PC-3 (cell line): ENCODE results near the gene IFITM5. TPM values are rescaled to one million over a fixed set of nuclear protein-coding genes. Genes with fewer than 3 reads are reported as not detected.

Experiments used
- ATAC-seq: fragments of 200-7000 bp; cut with Tn5 transposase; 2 replicates; pipeline ENCODE4 v1.9.1; 2020; ENCODE audit warnings: mild to moderate bottlenecking, moderate library complexity
- BruUV-seq: library from RNA; stranded (reverse); fragments of 400-500 nt; replicated peaks from 2 replicates; lab custom pipeline; 2021; lab: Mats Ljungman, UMichigan
- CTCF ChIA-PET: fragments of 300-600 bp; sonication (Branson Sonifier 250); formaldehyde crosslinking; loops from one replicate; lab custom pipeline; 2022; ENCODE audit warnings: antibody characterized with exemption; lab: Charles Lee
- POLR2A ChIA-PET: fragments of 300-600 bp; sonication (Branson Sonifier 250); formaldehyde crosslinking; loops from one replicate; lab custom pipeline; 2022; ENCODE audit warnings: antibody characterized with exemption; ENCODE audit not compliant: unreplicated experiment; lab: Charles Lee
- DNase-seq: peaks from one replicate; pipeline ENCODE4 v3.0.0-alpha.2; 2015
- H2AFZ ChIP-seq: fragments of 300-600 bp; sonication (generic); 2 replicates; pipeline ENCODE4 v1.6.0; 2016; ENCODE audit warnings: antibody characterized with exemption, low read length
- H3F3A ChIP-seq: fragments of 300-600 bp; sonication (generic); one replicate; pipeline ENCODE4 v1.6.0; 2017; ENCODE audit warnings: antibody characterized with exemption, low read length, control low read depth, mild to moderate bottlenecking; ENCODE audit not compliant: unreplicated experiment
- H3K27ac ChIP-seq: fragments of 300-600 bp; sonication (generic); 2 replicates; pipeline ENCODE4 v1.5.1; 2016; ENCODE audit warnings: mild to moderate bottlenecking, low read length
- H3K27me3 ChIP-seq: fragments of 300-600 bp; sonication (generic); 2 replicates; pipeline ENCODE4 v1.6.1; 2016; ENCODE audit warnings: low read length, mixed read lengths
- H3K36me3 ChIP-seq: fragments of 300-600 bp; sonication (generic); 2 replicates; pipeline ENCODE4 v1.6.1; 2016; ENCODE audit warnings: low read depth, mixed run types, low read length, mixed read lengths
- H3K4me1 ChIP-seq: fragments of 300-600 bp; sonication (generic); 2 replicates; pipeline ENCODE4 v1.5.1; 2016; ENCODE audit warnings: low read length; ENCODE audit not compliant: insufficient read depth
- H3K4me2 ChIP-seq: fragments of 300-600 bp; sonication (generic); 2 replicates; pipeline ENCODE4 v1.6.0; 2016; ENCODE audit warnings: low read length
- H3K4me3 ChIP-seq: fragments of 300-600 bp; sonication (generic); 2 replicates; pipeline ENCODE4 v1.5.1; 2016; ENCODE audit warnings: mild to moderate bottlenecking, low read length, mixed read lengths
- H3K79me2 ChIP-seq: fragments of 300-600 bp; sonication (generic); 2 replicates; pipeline ENCODE4 v1.6.1; 2017; ENCODE audit warnings: low read length, mixed read lengths
- H3K9ac ChIP-seq: fragments of 300-600 bp; sonication (generic); 2 replicates; pipeline ENCODE4 v1.6.0; 2016; ENCODE audit warnings: mild to moderate bottlenecking, low read length
- H3K9me2 ChIP-seq: fragments of 300-600 bp; sonication (generic); replicated peaks from 2 replicates; pipeline ENCODE4 v1.6.1; 2016; ENCODE audit warnings: mixed run types, low read length, mixed read lengths
- H3K9me3 ChIP-seq: fragments of 300-600 bp; sonication (generic); 2 replicates; pipeline ENCODE4 v1.6.1; 2016; ENCODE audit warnings: low read length, mixed read lengths
- H4K20me1 ChIP-seq: fragments of 300-600 bp; sonication (generic); 2 replicates; pipeline ENCODE4 v1.6.1; 2016; ENCODE audit warnings: low read length, mixed read lengths
- EZH2 ChIP-seq: fragments of 300-600 bp; sonication (generic); IDR thresholded peaks from one replicate; pipeline ENCODE4 v1.6.1; 2017; ENCODE audit warnings: antibody characterized with exemption, mild to moderate bottlenecking, low read length; ENCODE audit not compliant: unreplicated experiment
- EZH2phosphoT487 ChIP-seq: fragments of 300-600 bp; sonication (generic); IDR thresholded peaks from 2 replicates; pipeline ENCODE4 v1.6.1; 2018; ENCODE audit warnings: mild to moderate bottlenecking, antibody characterized with exemption, low read length, borderline replicate concordance
- intact Hi-C: fragments of 100-400 bp; cut with micrococcal nuclease; formaldehyde crosslinking; loops from 2 replicates; pipeline ENCODE4 v1.9.0; 2023
- total RNA-seq: library from RNA; depleted of rRNA; stranded (reverse); fragments of >200 nt; gene quantifications from 2 replicates; pipeline ENCODE4 v1.2.3, GENCODE V29; 2014
- TF ChIP-seq, protein P1 (sequence below): fragments of 300-600 bp; sonication (generic); conservative IDR thresholded peaks from 2 replicates; pipeline ENCODE4 v1.5.1; 2017; ENCODE audit warnings: antibody characterized with exemption, low read depth, mild to moderate bottlenecking, low read length

IFITM5 gene
- total RNA-seq, 1 experiment from 2014 or later = not detected

DNA sequence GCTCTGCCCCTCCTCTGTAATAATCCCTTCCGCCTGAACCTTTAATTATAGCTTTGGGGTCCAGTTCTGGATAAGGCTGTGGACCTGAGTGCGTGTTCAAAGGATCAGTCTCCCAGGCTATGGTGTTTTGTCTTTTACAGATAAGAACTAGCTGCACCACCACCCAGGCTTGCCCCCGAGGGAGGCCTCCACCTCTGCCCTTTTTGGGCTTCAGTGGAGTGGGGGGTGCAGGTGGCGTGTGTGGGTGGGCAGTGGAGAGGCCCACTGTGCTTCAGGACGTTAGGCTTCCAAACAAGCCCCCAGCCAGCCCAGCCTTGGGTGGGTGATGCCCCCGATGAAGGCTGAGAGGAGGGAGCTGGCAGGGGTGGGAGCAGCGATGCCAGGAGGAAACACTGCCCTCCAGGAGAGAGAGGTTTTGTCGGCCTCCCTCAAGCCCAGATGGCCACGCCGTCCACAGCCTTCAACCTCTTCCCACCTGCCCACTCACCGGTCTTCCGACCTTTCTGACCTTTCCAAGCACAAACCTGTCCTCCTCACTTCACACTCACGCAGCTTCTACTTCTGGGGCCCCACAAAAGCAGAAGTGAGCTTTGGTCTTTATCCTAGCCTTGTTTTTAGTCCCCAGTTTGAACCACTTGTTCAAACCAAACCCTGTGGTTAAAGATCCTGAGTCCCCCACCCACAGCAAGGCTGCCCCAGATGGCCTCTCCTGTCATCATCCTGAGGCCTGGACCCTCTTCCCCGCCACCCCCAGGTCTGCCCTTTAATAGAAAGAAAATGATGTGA, 42.2 kb downstream of the IFITM5 start:
- Histone ChIP-seq H4K20me1 (no peaks in the 10 kb centered on the region), H3K4me3 (no peak overlapping the region), H3K9me3 (no peaks in the 10 kb centered on the region), H2AFZ (no peak overlapping the region), H3K9ac (no peak overlapping the region), H3K4me1 (no peaks in the 10 kb centered on the region), H3K36me3 (peaks cover 11% of the 10 kb centered on the region; the same call in 1 of the 2 replicates), H3F3A (no peaks in the 10 kb centered on the region), H3K27me3 (no peaks in the 10 kb centered on the region), H3K79me2 (no peaks in the 10 kb centered on the region), H3K4me2 (no peak overlapping the region), H3K9me2 (no peaks in the 10 kb centered on the region), H3K27ac (no peak overlapping the region)
- CTCF ChIA-PET = no interaction called here
- ATAC-seq (no peak), DNase-seq (no peak)
- no TSS peak for BruUV-seq
- TF ChIP-seq, protein P1, sequence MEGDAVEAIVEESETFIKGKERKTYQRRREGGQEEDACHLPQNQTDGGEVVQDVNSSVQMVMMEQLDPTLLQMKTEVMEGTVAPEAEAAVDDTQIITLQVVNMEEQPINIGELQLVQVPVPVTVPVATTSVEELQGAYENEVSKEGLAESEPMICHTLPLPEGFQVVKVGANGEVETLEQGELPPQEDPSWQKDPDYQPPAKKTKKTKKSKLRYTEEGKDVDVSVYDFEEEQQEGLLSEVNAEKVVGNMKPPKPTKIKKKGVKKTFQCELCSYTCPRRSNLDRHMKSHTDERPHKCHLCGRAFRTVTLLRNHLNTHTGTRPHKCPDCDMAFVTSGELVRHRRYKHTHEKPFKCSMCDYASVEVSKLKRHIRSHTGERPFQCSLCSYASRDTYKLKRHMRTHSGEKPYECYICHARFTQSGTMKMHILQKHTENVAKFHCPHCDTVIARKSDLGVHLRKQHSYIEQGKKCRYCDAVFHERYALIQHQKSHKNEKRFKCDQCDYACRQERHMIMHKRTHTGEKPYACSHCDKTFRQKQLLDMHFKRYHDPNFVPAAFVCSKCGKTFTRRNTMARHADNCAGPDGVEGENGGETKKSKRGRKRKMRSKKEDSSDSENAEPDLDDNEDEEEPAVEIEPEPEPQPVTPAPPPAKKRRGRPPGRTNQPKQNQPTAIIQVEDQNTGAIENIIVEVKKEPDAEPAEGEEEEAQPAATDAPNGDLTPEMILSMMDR = no peak
- TF ChIP-seq EZH2phosphoT487 (no peak), EZH2 (no peak)
- POLR2A ChIA-PET = no interaction called here
- intact Hi-C loops = no loop called here

DNA sequence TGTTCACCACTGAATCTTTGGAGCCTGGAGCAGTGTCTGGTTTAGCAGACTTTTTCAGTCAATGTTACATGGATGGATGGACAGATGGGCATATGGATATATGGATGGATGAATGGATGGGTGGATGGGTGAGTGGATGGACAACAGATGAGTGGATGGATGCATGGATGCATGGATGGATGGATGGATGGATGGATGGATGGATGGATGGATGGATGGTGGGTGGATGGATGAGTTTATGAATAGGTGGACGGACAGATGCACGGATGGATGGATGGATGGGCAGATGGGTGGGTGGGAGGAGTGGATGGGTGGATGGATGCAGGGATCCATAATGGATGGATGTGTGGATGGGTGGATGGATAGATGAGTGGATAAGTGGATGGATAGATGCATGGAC, 43.5 kb downstream of the IFITM5 start:
- H4K20me1 ChIP-seq = no peaks in the 10 kb centered on the region
- no peak for ATAC-seq
- H3K9me2 ChIP-seq = no peaks in the 10 kb centered on the region
- intact Hi-C loops = no loop called here
- no peaks in the 10 kb centered on the region for H3K9me3 ChIP-seq
- H3K79me2 ChIP-seq = no peaks in the 10 kb centered on the region
- no peak overlapping the region for H3K27ac ChIP-seq
- H3K27me3 ChIP-seq = no peaks in the 10 kb centered on the region
- H3K4me2 ChIP-seq = no peak overlapping the region
- no TSS peak for BruUV-seq
- H3K9ac ChIP-seq = no peak overlapping the region
- no peaks in the 10 kb centered on the region for H3K4me1 ChIP-seq
- ChIA-PET CTCF (no interaction called here), POLR2A (no interaction called here)
- H2AFZ ChIP-seq = no peak overlapping the region
- no peak for DNase-seq
- H3K4me3 ChIP-seq = no peak overlapping the region
- no peaks in the 10 kb centered on the region for H3F3A ChIP-seq
- peaks cover 16% of the 10 kb centered on the region; the same call in 1 of the 2 replicates for H3K36me3 ChIP-seq
- TF ChIP-seq, protein P1 = no peak
- TF ChIP-seq EZH2 (no peak), EZH2phosphoT487 (no peak)

DNA sequence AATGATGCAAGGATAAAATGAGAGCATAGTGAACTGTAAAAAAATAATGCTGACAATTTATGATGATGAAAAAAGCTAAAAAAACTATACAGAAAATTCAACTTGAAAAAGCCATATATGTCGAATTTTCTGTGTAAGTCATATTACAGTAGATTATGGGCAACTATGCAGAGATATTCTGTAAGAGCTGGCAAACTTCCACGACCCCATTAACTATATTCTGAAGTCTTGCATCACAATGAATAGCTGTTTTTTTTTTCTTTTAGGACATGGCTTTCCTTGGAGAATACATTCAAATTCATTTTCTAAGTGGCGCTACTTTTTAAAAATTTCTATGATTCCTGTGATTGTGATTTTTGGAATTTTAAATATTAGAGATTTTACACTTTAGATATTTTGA, 44.1 kb downstream of the IFITM5 start:
- Histone ChIP-seq H3K79me2 (no peaks in the 10 kb centered on the region), H2AFZ (no peak overlapping the region), H4K20me1 (no peaks in the 10 kb centered on the region), H3K9me2 (no peaks in the 10 kb centered on the region), H3K4me1 (no peaks in the 10 kb centered on the region), H3K4me2 (no peak overlapping the region), H3K4me3 (no peak overlapping the region), H3K9me3 (no peaks in the 10 kb centered on the region), H3K9ac (no peak overlapping the region), H3K27me3 (no peaks in the 10 kb centered on the region), H3K36me3 (peaks cover 19% of the 10 kb centered on the region; the same call in 1 of the 2 replicates), H3K27ac (no peak overlapping the region), H3F3A (no peaks in the 10 kb centered on the region)
- BruUV-seq = no TSS peak
- ChIA-PET CTCF (no interaction called here), POLR2A (no interaction called here)
- ATAC-seq (no peak), DNase-seq (no peak)
- TF ChIP-seq, protein P1 = no peak
- TF ChIP-seq EZH2 (no peak), EZH2phosphoT487 (no peak)
- intact Hi-C loops = no loop called here
